Measurements from ENCODE around the gene CCN2.

DNA sequence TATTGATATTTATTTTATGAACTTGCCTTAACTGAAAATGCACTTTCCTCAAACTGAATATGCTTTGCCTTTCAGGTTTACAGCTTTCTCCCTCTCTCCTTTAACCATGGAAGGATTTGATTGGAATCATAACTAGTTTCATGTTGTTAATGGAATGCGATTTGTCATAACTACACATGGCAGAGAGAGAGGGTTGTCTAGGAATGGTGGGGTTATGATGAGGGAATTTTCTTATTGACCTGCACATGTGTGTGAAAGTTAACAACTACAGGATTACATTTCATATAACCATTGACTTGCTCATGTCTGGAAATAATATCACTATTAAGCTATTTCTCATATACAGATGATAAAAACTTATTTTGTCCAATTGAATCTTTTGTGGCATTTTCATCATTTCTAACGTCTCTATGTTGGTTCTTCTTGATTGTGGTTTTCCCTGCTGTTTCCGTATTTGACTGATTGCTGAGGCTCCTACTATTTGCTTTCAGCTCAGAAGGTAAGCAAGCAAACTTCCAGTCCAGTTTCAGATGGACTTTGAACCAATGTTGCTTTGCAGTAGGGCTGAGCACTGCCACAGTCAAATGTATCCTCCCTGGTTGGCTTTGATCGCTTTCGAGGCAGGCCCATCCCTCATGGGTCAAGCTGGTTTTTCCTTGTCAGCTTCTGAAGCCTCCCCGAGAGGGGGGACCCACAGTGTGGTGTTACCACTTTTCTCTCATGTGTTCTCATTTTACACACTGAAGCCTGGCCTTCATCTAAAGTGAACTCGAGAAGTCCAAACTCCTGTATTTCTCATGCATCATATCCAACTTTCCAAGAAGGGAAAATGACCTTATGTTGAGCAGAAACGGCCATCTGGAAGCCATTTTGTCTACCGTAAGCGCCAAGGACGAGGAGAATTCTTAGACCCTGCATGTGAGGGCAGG, 7.6 kb upstream of the CCN2 start:
- TF ChIP-seq, protein P1, sequence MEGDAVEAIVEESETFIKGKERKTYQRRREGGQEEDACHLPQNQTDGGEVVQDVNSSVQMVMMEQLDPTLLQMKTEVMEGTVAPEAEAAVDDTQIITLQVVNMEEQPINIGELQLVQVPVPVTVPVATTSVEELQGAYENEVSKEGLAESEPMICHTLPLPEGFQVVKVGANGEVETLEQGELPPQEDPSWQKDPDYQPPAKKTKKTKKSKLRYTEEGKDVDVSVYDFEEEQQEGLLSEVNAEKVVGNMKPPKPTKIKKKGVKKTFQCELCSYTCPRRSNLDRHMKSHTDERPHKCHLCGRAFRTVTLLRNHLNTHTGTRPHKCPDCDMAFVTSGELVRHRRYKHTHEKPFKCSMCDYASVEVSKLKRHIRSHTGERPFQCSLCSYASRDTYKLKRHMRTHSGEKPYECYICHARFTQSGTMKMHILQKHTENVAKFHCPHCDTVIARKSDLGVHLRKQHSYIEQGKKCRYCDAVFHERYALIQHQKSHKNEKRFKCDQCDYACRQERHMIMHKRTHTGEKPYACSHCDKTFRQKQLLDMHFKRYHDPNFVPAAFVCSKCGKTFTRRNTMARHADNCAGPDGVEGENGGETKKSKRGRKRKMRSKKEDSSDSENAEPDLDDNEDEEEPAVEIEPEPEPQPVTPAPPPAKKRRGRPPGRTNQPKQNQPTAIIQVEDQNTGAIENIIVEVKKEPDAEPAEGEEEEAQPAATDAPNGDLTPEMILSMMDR (IDR thresholded peaks at IDR 0.05), result no peak
- no peak for TF ChIP-seq ZFX (IDR thresholded peaks at IDR 0.05; ENCODE audit: borderline replicate concordance)
